ENCODE measurements around the gene SAMD14.

SAMD14 gene

GRCh38 chr17:50148226-50149090 is 18.5 kb upstream of the SAMD14 start:
- Histone ChIP-seq H3K4me1 (ENCODE audit: control extremely low read depth in 1 of 4, control insufficient read depth in 4 of 4, insufficient read depth in 4 of 4, low read length in 3 of 4) (peaks cover 4 to 76% (median 69%) of the 10 kb centered on the region in 4 experiments), H3K36me3 (ENCODE audit: control insufficient read depth in 4 of 4, insufficient read depth in 4 of 4, low read length in 3 of 4) (peaks cover 2 to 34% (median 18%) of the 10 kb centered on the region in 4 experiments), H3K27ac (ENCODE audit: insufficient read depth in 1 of 2, low read depth in 1 of 2, low read length in 2 of 2, poor library complexity in 1 of 2, severe bottlenecking in 2 of 2) (peak overlapping the region in 1 of 2 experiments; percentile 66), H3K4me3 (ENCODE audit: control insufficient read depth in 1 of 7, extremely low read depth in 1 of 7, insufficient read depth in 4 of 7, low read depth in 2 of 7, low read length in 6 of 7) (peak overlapping the region; percentile 48 to 88 (median 82)), H3K27me3 (replicated peaks in 2 of 5; ENCODE audit: control insufficient read depth in 4 of 5, insufficient read depth in 5 of 5, low read length in 4 of 5) (no peaks in the 10 kb centered on the region), H3K9me3 (ENCODE audit: control extremely low read depth in 1 of 5, control insufficient read depth in 4 of 5, insufficient read depth in 2 of 5, low read depth in 1 of 5, low read length in 4 of 5) (no peaks in the 10 kb centered on the region)
- peak; percentile 72 to 92 (median 90) for DNase-seq
- POLR2A ChIA-PET: interaction anchor here (0.8 to 2.7 kb wide), 3 partner anchors 9 to 18 kb away, joined by 3 to 13 read pairs (median 4); no protein-coding TSS in a partner anchor
- CTCF ChIA-PET: interaction anchor here (0.7 to 6.5 kb wide), 10 partner anchors 9 to 119 kb away, joined by 3 to 49 read pairs (median 5); no protein-coding TSS in a partner anchor
- WGBS (ENCODE audit: insufficient coverage): 0% methylated on average over 4 of the region's 25 CpGs

- H3K27ac ChIP-seq (ENCODE audit: insufficient read depth in 1 of 2, low read depth in 1 of 2, low read length in 2 of 2, poor library complexity in 1 of 2, severe bottlenecking in 2 of 2): peak overlapping the region in 1 of 2 experiments; percentile 66
- peaks cover 2 to 40% (median 22%) of the 10 kb centered on the region in 4 experiments for H3K36me3 ChIP-seq (ENCODE audit: control insufficient read depth in 4 of 4, insufficient read depth in 4 of 4, low read length in 3 of 4)
- H3K4me1 ChIP-seq (ENCODE audit: control extremely low read depth in 1 of 4, control insufficient read depth in 4 of 4, insufficient read depth in 4 of 4, low read length in 3 of 4): peaks cover 4 to 74% (median 70%) of the 10 kb centered on the region in 4 experiments
- 14% methylated on average over 2 of the region's 5 CpGs for WGBS (ENCODE audit: insufficient coverage)
- ChIA-PET CTCF (interaction anchor here (0.7 to 6.5 kb wide), 11 partner anchors 8 to 119 kb away, joined by 3 to 49 read pairs (median 5); no protein-coding TSS in a partner anchor), POLR2A (interaction anchor here (0.8 to 2.7 kb wide), 3 partner anchors 8 to 17 kb away, joined by 3 to 13 read pairs (median 4); no protein-coding TSS in a partner anchor)
- H3K9me3 ChIP-seq (ENCODE audit: control extremely low read depth in 1 of 5, control insufficient read depth in 4 of 5, insufficient read depth in 2 of 5, low read depth in 1 of 5, low read length in 4 of 5): no peaks in the 10 kb centered on the region
- H3K4me3 ChIP-seq (ENCODE audit: control insufficient read depth in 1 of 7, extremely low read depth in 1 of 7, insufficient read depth in 4 of 7, low read depth in 2 of 7, low read length in 6 of 7): peak overlapping the region in 6 of 7 experiments; percentile 67 to 88 (median 84)
- no peak for DNase-seq
- no peaks in the 10 kb centered on the region for H3K27me3 ChIP-seq (replicated peaks in 2 of 5; ENCODE audit: control insufficient read depth in 4 of 5, insufficient read depth in 5 of 5, low read length in 4 of 5)
These were observed 17.9 kb upstream of the SAMD14 start for GRCh38 chr17:50147841-50148225.

- H3K9me3 ChIP-seq (ENCODE audit: control extremely low read depth in 1 of 5, control insufficient read depth in 4 of 5, insufficient read depth in 2 of 5, low read depth in 1 of 5, low read length in 4 of 5): no peaks in the 10 kb centered on the region
- H3K4me1 ChIP-seq (ENCODE audit: control extremely low read depth in 1 of 4, control insufficient read depth in 4 of 4, insufficient read depth in 4 of 4, low read length in 3 of 4): peaks cover 4 to 74% (median 70%) of the 10 kb centered on the region in 4 experiments
- CTCF ChIA-PET: interaction anchor here (0.6 to 6.5 kb wide), 11 partner anchors 8 to 45 kb away, joined by 3 to 49 read pairs (median 5); no protein-coding TSS in a partner anchor
- peak overlapping the region in 6 of 7 experiments; percentile 67 to 88 (median 84) for H3K4me3 ChIP-seq (ENCODE audit: control insufficient read depth in 1 of 7, extremely low read depth in 1 of 7, insufficient read depth in 4 of 7, low read depth in 2 of 7, low read length in 6 of 7)
- no peaks in the 10 kb centered on the region for H3K27me3 ChIP-seq (replicated peaks in 2 of 5; ENCODE audit: control insufficient read depth in 4 of 5, insufficient read depth in 5 of 5, low read length in 4 of 5)
- peak overlapping the region in 1 of 2 experiments; percentile 66 for H3K27ac ChIP-seq (ENCODE audit: insufficient read depth in 1 of 2, low read depth in 1 of 2, low read length in 2 of 2, poor library complexity in 1 of 2, severe bottlenecking in 2 of 2)
- no peak for DNase-seq
- POLR2A ChIA-PET: no interaction called here
- peaks cover 2 to 48% (median 29%) of the 10 kb centered on the region in 4 experiments for H3K36me3 ChIP-seq (ENCODE audit: control insufficient read depth in 4 of 4, insufficient read depth in 4 of 4, low read length in 3 of 4)
- WGBS (ENCODE audit: insufficient coverage): 52% methylated on average over 11 of the region's 15 CpGs
These were observed 17.1 kb upstream of the SAMD14 start for GRCh38 chr17:50146927-50147665.

GRCh38 chr17:50146230-50146926 is 16.4 kb upstream of the SAMD14 start:
- DNase-seq: peak in 1 of 3 donors; percentile 19
- POLR2A ChIA-PET: no interaction called here
- Histone ChIP-seq H3K27ac (ENCODE audit: insufficient read depth in 1 of 2, low read depth in 1 of 2, low read length in 2 of 2, poor library complexity in 1 of 2, severe bottlenecking in 2 of 2) (no peak overlapping the region), H3K4me1 (ENCODE audit: control extremely low read depth in 1 of 4, control insufficient read depth in 4 of 4, insufficient read depth in 4 of 4, low read length in 3 of 4) (peaks cover 4 to 75% (median 69%) of the 10 kb centered on the region in 4 experiments), H3K4me3 (ENCODE audit: control insufficient read depth in 1 of 7, extremely low read depth in 1 of 7, insufficient read depth in 4 of 7, low read depth in 2 of 7, low read length in 6 of 7) (peak overlapping the region in 5 of 7 experiments; percentile 72 to 88 (median 85)), H3K9me3 (ENCODE audit: control extremely low read depth in 1 of 5, control insufficient read depth in 4 of 5, insufficient read depth in 2 of 5, low read depth in 1 of 5, low read length in 4 of 5) (peaks cover 0 to 2% (median 0%) of the 10 kb centered on the region in 5 experiments), H3K27me3 (replicated peaks in 2 of 5; ENCODE audit: control insufficient read depth in 4 of 5, insufficient read depth in 5 of 5, low read length in 4 of 5) (no peaks in the 10 kb centered on the region), H3K36me3 (ENCODE audit: control insufficient read depth in 4 of 4, insufficient read depth in 4 of 4, low read length in 3 of 4) (peaks cover 2 to 55% (median 32%) of the 10 kb centered on the region in 4 experiments)
- CTCF ChIA-PET: interaction anchor here (0.6 to 6.5 kb wide), 9 partner anchors 10 to 45 kb away, joined by 3 to 49 read pairs (median 4); no protein-coding TSS in a partner anchor
- 70% methylated on average over 7 of the region's 10 CpGs for WGBS (ENCODE audit: insufficient coverage)

- peaks cover 0 to 2% (median 0%) of the 10 kb centered on the region in 5 experiments for H3K9me3 ChIP-seq (ENCODE audit: control extremely low read depth in 1 of 5, control insufficient read depth in 4 of 5, insufficient read depth in 2 of 5, low read depth in 1 of 5, low read length in 4 of 5)
- DNase-seq: no peak
- peaks cover 2 to 62% (median 36%) of the 10 kb centered on the region in 4 experiments for H3K36me3 ChIP-seq (ENCODE audit: control insufficient read depth in 4 of 4, insufficient read depth in 4 of 4, low read length in 3 of 4)
- H3K4me3 ChIP-seq (ENCODE audit: control insufficient read depth in 1 of 7, extremely low read depth in 1 of 7, insufficient read depth in 4 of 7, low read depth in 2 of 7, low read length in 6 of 7): peak overlapping the region in 4 of 7 experiments; percentile 11 to 86 (median 42)
- peaks cover 4 to 78% (median 73%) of the 10 kb centered on the region in 4 experiments for H3K4me1 ChIP-seq (ENCODE audit: control extremely low read depth in 1 of 4, control insufficient read depth in 4 of 4, insufficient read depth in 4 of 4, low read length in 3 of 4)
- 34% methylated on average over 7 of the region's 11 CpGs for WGBS (ENCODE audit: insufficient coverage)
- ChIA-PET CTCF (interaction anchor here (1.1 to 6.5 kb wide), 9 partner anchors 9 to 31 kb away, joined by 3 to 49 read pairs (median 4); partner anchors contain the start of gene SGCA), POLR2A (no interaction called here)
- no peak overlapping the region for H3K27ac ChIP-seq (ENCODE audit: insufficient read depth in 1 of 2, low read depth in 1 of 2, low read length in 2 of 2, poor library complexity in 1 of 2, severe bottlenecking in 2 of 2)
- H3K27me3 ChIP-seq (replicated peaks in 2 of 5; ENCODE audit: control insufficient read depth in 4 of 5, insufficient read depth in 5 of 5, low read length in 4 of 5): no peaks in the 10 kb centered on the region
These were observed 15.7 kb upstream of the SAMD14 start for GRCh38 chr17:50145532-50146229.
